HG02973 (cell line): ENCODE results near the gene TSC2.
"Not testable (repeated sequence)": the region's sequence is repeated elsewhere in the genome, so short reads cannot be mapped to it uniquely, and the experiment has no call there.

Experiments
- ATAC-seq: cut with Tn5 transposase; IDR thresholded peaks from one replicate; pipeline ENCODE4 v1.9.1; 2021; ENCODE audit warnings: moderate library complexity; ENCODE audit not compliant: unreplicated experiment

Gene TSC2

GRCh38 chr16:2135770-2136490, 88.1 kb downstream of the TSC2 start, which contains the start of gene PKD1:
PKD1 (minus strand) TSS chr16:2135898; CDS start chr16:2135689, 209 bp downstream.
- not testable (repeated sequence) for ATAC-seq
